Cardiac septum (tissue), 1 donor: ENCODE data around the gene LARP7. TPM values are rescaled to one million over a fixed set of nuclear protein-coding genes. Genes with fewer than 3 reads are reported as not detected.
"Not testable (repeated sequence)": the region's sequence is repeated elsewhere in the genome, so short reads cannot be mapped to it uniquely, and the experiment has no call there.

Source experiments
- DNase-seq: peaks from one replicate; pipeline ENCODE4 v3.0.0-alpha.2; 2020; ENCODE audit warnings: low spot score
- intact Hi-C: fragments of 100-400 bp; cut with DNase I; formaldehyde crosslinking; loops from one replicate; pipeline ENCODE4 v1.14.0; 2022
- microRNA-seq: library from miRNA; unstranded; fragments of <30 nt; microRNA quantifications from one replicate; pipeline ENCODE4 v1.2.0, GENCODE V29; 2020
- total RNA-seq: library from RNA; stranded (reverse); fragmentation: NEBNext Ultra II Directional; extraction: Animal tissue kit (Norgen Biotek cat#: 25700); gene quantifications from one replicate; pipeline ENCODE4 v1.2.1, GENCODE V29; 2021
- donor health status: DM: no; HTN: no; CAD: no.

LARP7 gene
- total RNA-seq, 1 donor from 2014 or later = 52.9 TPM

GRCh38 chr4:112705891-112706839, 69.2 kb downstream of the LARP7 start:
- intact Hi-C loops = loop anchor here (5.0 kb wide), 2 partner anchors 34 to 69 kb away; partner anchors contain the start of genes LARP7 and ZGRF1
- not testable (repeated sequence) for DNase-seq

GRCh38 chr4:112706840-112707207, 69.9 kb downstream of the LARP7 start:
- intact Hi-C loops = loop anchor here (5.0 kb wide), 2 partner anchors 35 to 70 kb away; partner anchors contain the start of genes LARP7 and ZGRF1
- DNase-seq = no peak

Small RNAs within 50 kb of the gene (microRNA-seq; reads per million reads assigned to microRNA genes)
- gene MIR302A = 243 reads per million, percentile 66 among the genes with 10 or more reads in this experiment
- gene MIR302B = 342 reads per million, percentile 74 among the genes with 10 or more reads in this experiment
- 32.9 reads per million, percentile 45 among the genes with 10 or more reads in this experiment for gene MIR302C
- gene MIR302D = 159 reads per million, percentile 62 among the genes with 10 or more reads in this experiment
- gene MIR367 = not detected

Other genes with a start within 250 kb of the LARP7 start
- gene NEUROG2, start 121.0 kb upstream of the LARP7 start, total RNA-seq = not detected
- gene ZGRF1, start 234 bp upstream of the LARP7 start, total RNA-seq = 2.8 TPM